Keratinocyte (primary cell): ENCODE measurements around the gene ZNF675.

ENCODE experiments used
- CTCF ChIP-seq, 3 experiments: IDR thresholded peaks in 1 of 3; conservative IDR thresholded peaks in 1 of 3; optimal IDR thresholded peaks in 1 of 3; 2 replicates in 2 of 3; 3 replicates in 1 of 3; pipeline versions ENCODE3 to v1.5.1; 2011; ENCODE audit warnings: low read length in 3 of 3, mild to moderate bottlenecking in 3 of 3, moderate library complexity in 2 of 3, control low read depth in 1 of 3, inconsistent platforms in 1 of 3; ENCODE audit not compliant: insufficient read depth in 2 of 3; ENCODE audit errors: extremely low read depth in 1 of 3
- EZH2 ChIP-seq: IDR thresholded peaks from one replicate; pipeline ENCODE4 v1.6.1; 2012; ENCODE audit warnings: inconsistent platforms, mild to moderate bottlenecking, low read length, moderate library complexity

GRCh38 chr19:23698711-23699520 lies 11.9 kb upstream of the ZNF675 start:
- TF ChIP-seq CTCF (optimal IDR thresholded peaks at IDR 0.05 in 1 of 3, IDR thresholded peaks at IDR 0.05 in 1 of 3, conservative IDR thresholded peaks at IDR 0.05 in 1 of 3; ENCODE audit: extremely low read depth in 1 of 3, insufficient read depth in 2 of 3, low read length in 3 of 3) (no peak), EZH2 (no peak)
